Kidney capillary endothelial cell (primary cell): ENCODE data around the gene ANKRD44.
A peak's percentile ranks its signal among the peaks of the same experiment; 100 is the strongest.

Source experiments
- DNase-seq: peaks from one replicate; pipeline ENCODE4 v3.0.0-alpha.2; 2018; ENCODE audit warnings: low spot score

ANKRD44 gene

DNA sequence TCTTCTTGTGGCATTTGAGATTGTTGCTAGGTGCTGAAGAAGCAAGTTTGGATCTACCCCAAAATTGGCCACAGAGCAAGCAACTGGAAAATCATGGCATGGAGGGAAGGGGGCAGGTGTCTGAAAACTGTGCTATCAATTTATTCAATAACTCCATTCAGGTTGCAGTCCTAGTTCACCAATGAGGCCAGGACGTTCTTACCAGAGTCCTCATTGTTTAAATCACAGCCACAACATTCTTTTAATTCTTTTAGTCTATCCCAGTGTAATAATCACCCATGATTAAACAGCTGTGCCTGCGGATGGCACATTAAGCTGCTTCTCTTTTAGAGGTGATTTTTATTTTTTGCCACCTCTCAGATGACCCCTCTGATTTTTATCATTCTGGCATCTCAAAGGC, 103.5 kb downstream of the ANKRD44 start:
- DNase-seq = no peak

DNA sequence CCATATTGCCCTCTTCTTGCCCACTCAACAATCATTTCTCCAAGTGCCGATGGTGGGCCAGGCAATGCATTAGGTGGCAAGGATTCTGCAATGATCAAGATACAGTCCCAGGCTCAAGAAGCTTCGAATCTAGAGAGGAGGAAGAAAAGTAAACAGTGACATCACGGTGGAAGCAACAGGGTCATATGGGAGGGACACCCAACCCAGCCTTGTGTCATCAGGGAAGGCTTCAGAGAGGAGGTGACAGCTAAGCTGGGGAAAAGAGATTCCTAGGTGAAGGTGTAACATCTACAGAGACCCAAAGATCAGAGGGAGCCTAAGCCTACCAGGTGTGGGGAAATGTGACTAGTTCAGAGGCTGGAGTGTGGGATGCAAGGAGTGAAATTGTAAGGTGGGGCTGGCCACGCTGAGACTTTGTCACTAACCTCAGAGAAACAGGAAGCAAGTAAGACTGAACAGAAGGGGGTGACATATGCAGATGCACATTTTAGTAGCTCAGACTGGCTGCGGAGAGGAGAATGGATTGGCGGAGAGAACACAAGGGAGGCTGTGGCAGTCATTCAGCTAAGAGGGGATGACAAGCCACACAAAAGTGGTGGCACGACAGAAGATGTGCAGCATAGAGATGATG, 104.9 kb downstream of the ANKRD44 start:
- no peak for DNase-seq

DNA sequence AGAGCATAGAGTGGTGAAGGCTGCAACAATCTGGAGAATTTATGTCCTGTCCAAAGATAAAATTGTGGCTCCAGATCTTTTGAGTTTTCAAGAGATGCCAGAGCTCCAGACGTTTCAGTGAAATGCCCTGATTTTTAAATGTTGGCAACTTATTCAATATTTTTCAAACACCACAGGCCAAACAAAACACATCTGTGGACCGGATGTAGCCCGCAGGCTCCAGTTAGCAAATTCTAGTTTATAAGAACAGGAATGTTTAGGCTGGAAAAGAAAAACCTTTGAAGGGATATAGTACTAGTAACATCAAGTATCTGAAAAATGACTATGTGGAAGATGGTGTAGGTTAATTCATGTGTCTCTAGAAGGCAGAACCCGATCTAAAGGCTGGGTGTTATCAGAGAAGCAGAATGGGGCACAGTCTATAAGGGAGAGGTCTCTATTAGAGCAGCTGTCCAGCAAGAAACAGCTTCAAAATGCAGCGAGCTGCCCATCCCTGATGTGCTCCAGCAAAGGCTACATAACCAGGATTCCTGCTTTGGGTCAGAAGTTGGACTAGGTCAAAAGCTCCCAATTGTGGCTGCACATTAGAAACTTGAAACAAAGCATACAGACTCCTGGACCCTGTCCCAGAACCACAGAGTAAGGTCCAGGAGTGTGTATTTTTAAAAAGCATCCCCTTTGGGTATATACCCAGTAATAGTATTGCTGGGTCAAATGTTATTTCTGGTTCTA, 105.9 kb downstream of the ANKRD44 start:
- DNase-seq = no peak

DNA sequence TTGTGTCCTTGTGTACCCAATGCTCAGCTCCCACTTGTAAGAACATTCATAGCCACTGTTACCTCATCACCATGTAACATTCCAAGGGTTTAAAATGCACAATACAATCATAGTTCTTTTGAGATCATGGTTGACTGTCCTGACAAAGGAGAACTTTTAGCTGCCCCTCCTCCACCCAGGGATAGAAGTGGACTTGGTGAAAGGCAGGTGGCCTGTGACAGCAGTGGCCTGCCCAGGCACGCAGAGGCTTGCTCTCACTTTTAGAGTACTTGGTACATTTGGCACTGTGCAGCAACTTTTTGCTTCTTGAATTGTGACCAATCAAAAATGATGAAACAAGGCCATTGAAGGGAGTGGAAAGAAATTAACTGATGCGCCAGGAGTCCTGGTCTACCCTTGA, 108.7 kb downstream of the ANKRD44 start:
- DNase-seq = no peak

DNA sequence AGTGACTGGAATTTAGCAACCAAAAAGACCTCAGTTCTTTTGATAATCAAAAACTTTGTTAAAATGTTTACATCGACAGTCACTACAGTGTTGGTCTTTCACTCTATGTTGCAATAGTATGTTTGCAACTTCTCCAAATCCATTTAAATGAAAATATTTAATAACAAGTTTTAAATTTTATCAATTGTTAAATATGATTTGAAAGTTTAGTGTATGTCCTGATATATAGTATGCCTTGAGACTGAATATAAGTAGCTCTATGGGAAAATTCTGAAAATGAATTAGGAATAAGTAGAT, 109.9 kb downstream of the ANKRD44 start:
- no peak for DNase-seq

GRCh38 chr2:197200051-197200761, 110.4 kb downstream of the ANKRD44 start:
- DNase-seq = no peak

- peak; percentile 47 for DNase-seq
These were observed 111.7 kb downstream of the ANKRD44 start for GRCh38 chr2:197198890-197199289.

GRCh38 chr2:197197895-197198311, 112.7 kb downstream of the ANKRD44 start:
- no peak for DNase-seq

DNA sequence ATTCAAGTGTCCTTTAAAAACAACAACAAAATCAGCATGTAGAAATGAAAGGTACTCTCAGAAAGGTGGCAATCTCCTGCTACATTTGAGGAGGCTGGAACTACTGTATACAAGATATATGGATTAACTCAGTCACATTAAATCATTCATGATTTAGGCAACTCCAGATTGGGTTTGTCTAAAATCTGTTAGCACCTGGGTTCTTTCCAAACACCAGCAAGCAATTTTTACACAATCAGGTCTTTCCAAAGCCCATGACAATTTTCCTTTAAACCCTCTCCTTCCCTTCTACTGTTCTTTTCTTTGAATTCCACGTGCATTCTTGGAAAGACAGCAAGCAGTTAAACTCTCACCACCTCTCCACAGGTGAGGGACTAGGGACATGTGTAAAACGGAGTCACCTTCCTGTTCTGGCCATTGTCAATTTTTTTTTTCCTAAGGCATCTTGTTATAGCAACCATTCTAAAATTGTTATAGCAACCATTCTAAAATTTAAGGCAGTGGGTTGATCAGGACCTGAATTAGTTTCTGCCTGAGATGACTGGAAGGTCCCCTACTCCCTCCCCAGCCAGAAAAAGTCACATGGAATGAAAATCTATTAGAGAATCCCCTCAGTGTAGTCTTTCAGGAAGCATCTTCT, 113.9 kb downstream of the ANKRD44 start:
- no peak for DNase-seq

DNA sequence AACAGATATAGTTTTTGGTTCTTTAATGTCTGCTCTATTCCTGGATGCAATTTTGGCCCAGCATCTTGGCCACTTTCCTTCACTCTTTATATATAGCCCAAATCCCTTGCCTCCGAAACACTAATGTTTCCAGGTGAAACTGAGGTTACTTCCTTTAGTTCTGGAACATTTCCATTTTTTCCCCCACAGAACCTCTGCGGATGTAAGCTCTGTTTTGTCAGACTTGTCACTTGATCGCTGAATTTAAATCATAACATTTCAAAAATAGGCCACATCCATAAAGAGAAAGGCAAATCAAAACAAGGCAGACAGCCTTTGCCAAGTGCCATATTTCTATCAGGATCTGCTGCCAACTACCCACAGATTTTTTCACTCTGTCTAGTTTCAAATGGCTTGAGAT, 115.1 kb downstream of the ANKRD44 start:
- DNase-seq = no peak

- no peak for DNase-seq
These were observed 118.6 kb downstream of the ANKRD44 start for GRCh38 chr2:197191940-197192322.

DNA sequence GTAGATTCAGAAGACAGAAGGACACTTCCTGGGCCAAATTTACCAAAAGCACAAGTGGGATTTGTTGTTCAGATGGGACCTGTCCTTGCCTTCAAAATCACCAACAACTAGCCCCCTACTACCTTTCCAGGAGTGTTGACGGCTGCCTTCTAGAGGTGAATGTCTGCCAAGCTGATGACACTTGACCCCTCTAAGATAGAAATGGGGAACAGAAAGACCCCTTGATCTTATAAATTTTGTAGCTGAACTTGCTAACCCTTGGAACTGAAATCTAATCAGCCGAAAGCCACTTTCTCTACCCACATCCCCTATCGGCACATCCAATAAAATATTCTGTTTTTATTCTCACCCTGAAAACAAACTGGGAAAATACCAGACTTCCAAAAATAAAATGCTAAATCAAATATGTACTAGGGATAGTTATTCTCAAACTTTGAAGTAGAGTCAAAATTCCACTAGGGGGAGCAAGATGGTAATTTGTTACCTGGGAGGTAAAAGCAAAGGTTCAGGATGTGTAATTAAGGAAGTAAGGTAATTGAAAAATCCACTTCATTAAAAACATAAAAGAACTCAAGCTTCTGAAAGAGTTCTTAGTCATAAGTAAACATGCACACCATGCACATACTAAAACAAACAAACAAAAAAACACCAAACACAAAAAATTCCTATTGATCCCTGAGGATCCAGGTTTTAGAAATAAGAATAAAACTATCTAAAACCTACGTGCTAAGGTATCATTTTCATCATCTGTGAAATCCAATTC, 119.2 kb downstream of the ANKRD44 start:
- DNase-seq = no peak

DNA sequence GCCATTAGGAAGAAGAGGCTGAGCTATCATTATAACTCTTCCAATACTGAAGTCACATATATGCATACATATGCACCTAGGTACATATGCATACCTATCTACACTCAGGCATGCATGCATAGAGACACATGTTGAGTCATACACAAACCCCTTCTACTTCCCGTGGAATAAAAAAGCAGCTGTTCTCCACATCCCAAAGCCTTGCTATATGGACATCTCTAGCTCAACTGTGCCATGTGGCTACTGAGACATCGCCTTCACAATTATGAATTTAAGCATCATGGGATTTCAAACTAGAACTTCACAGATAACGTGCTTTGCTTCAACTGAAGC, 120.5 kb downstream of the ANKRD44 start:
- DNase-seq = no peak

- no peak for DNase-seq
These were observed 121.0 kb downstream of the ANKRD44 start for GRCh38 chr2:197189426-197190099.

GRCh38 chr2:197185676-197186075, 124.9 kb downstream of the ANKRD44 start:
- no peak for DNase-seq

GRCh38 chr2:197184959-197185586, 125.5 kb downstream of the ANKRD44 start:
- DNase-seq = no peak

DNA sequence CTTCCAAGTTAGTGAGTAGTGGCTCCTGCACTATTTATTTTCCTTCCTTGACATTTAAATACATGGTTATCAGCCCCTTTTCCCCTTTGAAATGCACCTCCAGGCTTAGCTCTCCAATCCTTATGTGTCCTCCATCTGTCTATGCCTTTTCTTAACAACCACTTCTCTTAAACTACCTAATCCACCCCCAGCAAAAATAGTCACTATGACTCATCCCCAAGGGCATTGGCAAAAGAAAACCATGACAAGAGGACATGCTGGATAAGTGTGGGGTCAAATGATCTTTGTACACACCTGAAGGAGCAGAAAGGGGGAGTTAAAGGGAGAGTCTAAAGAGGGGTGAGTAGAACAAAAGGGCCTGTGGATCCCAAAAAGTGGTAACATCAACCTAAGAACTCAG, 127.2 kb downstream of the ANKRD44 start:
- DNase-seq = no peak

DNA sequence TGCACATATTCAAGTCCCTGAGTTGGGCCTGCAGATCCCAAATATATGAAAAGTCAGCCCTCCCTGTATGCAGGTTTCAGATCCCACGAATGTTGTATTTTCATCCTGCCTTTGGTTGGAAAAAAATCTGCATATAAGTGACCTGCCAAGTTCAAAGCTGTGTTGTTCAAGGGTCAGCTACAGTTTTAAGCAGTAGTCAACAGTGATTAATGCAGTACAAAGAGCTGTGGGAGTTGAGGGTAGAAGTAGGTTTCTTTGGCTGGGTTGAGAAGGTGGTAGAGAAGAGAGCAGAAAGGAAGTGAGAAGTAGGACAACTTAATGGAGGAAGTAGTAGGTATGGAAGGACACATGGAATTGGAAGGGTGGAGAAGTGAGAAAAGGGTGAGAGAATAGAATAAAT, 127.9 kb downstream of the ANKRD44 start:
- DNase-seq = no peak

DNA sequence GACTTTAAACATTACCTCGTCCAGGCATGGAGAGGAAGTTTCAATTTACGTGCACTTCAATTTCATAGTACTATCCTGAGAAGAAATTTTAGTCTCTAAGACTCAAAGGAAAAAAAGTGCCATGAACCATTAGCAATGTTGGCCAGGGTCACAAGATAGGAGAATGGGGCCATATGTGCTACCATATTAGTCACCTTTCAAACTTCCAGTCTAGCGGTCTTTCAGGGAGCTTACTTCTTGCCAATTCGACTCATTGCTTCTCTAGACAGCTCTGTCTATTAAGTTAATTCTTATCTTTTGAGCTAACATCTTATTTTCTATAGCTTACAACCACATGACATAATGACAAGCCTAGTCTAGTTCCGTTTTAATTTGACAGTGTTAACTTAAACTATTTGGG, 129.1 kb downstream of the ANKRD44 start:
- DNase-seq = no peak

GRCh38 chr2:197179744-197180498, 130.7 kb downstream of the ANKRD44 start:
- DNase-seq = no peak

DNA sequence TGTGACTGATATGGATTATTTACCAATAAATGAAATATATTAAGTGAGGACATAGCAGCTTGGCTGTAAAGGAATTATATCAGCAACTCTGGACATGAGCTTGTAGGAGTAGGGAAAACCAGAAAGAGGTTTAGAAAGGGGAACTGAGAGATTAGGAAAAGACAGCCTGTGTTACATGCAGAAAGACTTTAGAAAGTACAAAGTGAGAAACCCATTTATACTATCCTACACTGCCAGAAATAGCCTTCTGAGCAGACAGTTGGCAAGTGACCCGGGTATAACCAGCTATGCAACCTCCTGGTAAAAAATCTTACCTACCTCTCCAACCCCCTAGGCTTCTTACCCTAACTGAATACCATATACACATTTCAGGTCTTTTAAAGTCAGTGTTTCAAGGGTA, 134.1 kb downstream of the ANKRD44 start:
- DNase-seq = no peak
